Measurements from ENCODE around the gene DBH.
"Not testable (repeated sequence)": the region's sequence is repeated elsewhere in the genome, so short reads cannot be mapped to it uniquely, and the experiment has no call there.

DBH gene

DNA sequence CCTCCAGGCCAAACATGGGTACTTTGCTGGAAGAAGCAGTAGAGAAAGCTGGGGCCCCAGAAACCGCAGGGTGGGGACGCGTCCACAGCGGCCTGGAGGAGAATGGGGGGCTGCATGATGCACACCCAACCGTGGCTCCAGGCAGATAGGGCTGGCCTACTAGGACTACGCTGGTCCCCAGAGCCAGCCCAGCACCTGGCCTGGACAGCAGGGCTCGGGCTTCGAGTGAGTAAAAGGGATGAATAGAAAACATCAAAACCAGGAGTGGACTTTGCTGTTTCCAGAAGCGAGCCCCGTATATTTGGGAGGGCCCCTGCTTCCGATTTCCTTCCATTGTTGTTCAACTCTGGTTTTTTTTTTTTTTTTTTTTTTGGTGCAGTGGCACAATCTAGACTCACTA is 30.7 kb downstream of the DBH start:
- DNase-seq (ENCODE audit: low read depth): no peak

- DNase-seq (ENCODE audit: low read depth): no peak
These were observed 31.7 kb downstream of the DBH start for GRCh38 chr9:133667759-133668450.

DNA sequence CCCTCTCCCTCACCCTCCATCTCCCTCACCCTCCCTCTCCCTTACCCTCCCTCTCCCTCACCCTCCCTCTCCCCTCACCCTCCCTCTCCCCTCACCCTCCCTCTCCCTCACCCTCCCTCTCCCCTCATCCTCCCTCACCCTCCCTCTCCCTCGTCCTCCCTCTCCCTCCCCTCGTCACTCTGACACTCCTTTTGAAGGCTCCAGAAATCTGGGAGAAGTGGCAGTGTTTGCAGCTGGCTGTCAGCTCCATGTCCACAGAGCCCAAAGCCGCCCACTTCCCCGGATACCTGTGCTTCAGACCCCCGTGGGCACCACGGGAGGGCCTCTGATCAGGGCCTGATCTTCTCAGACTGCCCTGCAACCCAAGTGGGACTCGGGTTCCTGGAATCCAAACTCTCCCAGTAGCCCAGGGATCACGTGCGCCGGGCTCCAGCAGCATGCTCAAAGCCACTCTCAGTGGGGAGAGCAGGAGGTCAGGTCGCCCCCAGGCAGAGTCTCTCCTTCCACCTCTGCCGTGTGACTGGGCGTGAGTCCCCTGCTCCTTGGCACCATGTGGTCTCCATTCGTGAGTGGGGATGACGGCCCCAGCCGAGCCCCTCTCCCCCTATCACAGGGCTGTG is 33.1 kb downstream of the DBH start:
- no peak for DNase-seq (ENCODE audit: low read depth)

GRCh38 chr9:133670466-133670865 is 34.3 kb downstream of the DBH start:
- DNase-seq (ENCODE audit: low read depth): no peak

DNA sequence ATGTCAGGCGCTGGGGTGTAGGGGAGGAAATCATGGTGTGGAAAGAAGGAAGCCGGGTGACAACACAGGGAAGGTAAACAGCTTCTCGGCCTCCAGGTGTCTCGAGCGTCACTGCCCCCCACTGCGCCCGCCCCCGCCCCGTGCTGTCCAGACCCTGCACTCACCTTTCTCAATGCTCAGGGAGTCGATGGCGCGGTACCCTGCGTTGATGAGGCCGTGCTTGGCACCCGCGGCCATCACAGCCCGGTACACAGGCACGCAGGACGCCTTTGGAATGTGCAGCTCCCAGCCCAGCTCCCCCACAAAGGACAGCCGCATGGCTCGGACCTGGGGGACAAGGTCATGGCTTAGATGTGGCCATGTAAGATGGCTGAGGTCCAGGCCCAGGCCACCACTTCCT is 35.2 kb downstream of the DBH start:
- DNase-seq (ENCODE audit: low read depth): no peak

DNA sequence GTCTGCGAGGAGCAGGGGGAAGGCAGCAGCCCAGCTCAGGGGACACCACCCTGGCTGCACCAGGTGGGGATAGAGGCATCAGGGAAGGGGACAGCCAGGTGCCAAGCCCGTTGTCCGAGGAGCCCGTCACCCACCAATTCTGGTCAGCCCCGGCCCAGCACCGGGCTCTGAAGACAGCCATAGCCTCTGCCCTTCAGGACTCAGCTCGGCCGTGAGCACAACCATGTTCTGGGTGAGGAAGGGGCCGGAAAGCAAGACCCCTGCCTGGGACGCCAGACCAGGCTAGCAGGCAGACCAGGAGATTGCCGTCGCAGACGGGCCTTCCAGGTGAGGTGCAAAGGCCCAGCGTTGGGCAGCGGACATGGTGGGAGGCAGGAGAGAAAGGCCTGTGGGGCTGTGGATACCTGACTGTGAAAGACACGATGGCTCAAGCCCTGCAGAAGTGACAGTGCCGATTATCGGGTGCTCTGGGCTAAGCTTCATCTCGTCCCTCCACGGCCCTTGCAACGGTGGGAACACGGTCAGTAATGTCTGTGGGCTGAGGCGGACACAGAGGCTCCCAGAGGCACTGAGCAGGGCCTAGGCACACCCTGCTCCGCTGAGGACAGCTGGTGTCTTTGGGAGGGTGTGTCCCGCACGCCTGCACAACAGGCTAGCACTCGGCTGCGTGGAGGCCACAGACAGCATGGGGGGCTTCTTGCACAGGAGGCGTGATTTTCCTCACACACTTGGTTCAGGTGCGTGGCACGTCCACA is 36.5 kb downstream of the DBH start:
- no peak for DNase-seq (ENCODE audit: low read depth)

GRCh38 chr9:133673258-133673655 is 37.1 kb downstream of the DBH start:
- DNase-seq (ENCODE audit: low read depth): no peak

GRCh38 chr9:133674091-133674490 is 37.9 kb downstream of the DBH start:
- DNase-seq (ENCODE audit: low read depth): no peak

DNA sequence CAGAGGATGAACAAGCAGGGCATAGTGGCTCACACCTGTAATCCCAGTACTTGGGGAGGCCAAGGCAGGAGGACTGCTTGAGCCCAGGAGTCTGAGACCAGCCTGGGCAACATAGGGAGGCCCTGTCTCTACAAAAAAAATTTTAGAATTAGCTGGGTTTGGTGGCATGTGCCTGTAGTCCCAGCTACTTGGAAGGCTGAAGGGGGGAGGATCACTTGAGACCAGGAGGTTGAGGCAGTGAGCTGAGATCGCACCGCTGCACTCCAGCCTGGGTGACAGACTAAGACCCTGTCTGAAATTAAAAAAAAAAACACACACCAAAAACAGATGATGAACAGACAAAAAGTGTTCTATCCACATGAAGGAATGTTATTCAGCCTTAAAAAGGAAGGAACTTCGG is 39.6 kb downstream of the DBH start:
- not testable (repeated sequence) for DNase-seq (ENCODE audit: low read depth)

- DNase-seq (ENCODE audit: low read depth): no peak
These were observed 40.3 kb downstream of the DBH start for GRCh38 chr9:133676450-133676849.

- no peak for DNase-seq (ENCODE audit: low read depth)
These were observed 41.2 kb downstream of the DBH start for GRCh38 chr9:133677126-133678010.

DNA sequence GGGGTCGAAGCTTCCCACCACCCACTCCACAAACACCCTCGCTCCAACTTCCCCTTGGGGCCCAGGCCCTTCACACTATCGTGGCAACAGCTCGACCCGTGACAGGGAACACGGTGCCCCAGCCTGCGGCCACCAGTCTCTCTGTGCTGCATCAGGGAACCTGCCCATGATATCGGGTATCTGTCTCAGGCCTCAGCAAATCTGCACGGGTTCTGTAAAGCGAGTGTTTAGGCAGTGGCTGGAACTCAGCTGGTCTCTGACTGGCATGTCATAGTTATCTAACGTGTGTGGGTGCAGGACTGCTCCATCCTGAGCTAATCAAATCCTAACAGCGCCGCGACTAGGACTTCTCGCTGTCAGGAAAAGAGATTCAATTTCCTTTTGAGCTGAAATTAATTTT is 42.9 kb downstream of the DBH start:
- DNase-seq (ENCODE audit: low read depth): no peak

DNA sequence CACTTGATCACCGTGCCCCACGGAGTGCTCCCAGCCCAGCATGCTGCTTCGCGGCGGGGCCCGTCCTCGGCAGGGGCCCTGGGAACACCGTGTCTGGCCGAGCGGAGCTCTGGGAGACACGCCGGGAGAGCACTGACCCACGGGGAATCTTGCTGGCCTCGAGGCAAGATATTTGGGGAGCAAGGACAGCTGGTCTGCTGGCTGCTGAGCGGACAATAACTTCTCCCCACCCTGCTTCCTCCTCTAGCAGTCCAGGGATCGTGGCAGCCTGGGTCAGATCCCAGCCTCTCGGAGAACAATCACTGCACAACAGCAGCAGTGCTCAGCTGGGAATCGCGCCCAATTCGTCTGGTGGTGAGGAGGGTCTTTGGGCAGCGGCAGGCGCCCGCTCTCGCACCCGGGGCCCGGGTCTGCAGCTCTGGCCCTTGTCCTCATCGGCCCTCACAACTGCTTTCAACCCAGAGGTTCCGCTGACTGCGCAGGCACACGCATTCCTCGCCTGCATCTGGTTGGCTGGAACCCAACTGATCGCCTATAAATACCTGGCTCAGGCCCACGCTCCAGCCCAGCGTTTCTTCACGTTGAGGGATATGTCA is 43.4 kb downstream of the DBH start:
- no peak for DNase-seq (ENCODE audit: low read depth)

- DNase-seq (ENCODE audit: low read depth): no peak
These were observed 44.2 kb downstream of the DBH start for GRCh38 chr9:133680250-133680975.

DNA sequence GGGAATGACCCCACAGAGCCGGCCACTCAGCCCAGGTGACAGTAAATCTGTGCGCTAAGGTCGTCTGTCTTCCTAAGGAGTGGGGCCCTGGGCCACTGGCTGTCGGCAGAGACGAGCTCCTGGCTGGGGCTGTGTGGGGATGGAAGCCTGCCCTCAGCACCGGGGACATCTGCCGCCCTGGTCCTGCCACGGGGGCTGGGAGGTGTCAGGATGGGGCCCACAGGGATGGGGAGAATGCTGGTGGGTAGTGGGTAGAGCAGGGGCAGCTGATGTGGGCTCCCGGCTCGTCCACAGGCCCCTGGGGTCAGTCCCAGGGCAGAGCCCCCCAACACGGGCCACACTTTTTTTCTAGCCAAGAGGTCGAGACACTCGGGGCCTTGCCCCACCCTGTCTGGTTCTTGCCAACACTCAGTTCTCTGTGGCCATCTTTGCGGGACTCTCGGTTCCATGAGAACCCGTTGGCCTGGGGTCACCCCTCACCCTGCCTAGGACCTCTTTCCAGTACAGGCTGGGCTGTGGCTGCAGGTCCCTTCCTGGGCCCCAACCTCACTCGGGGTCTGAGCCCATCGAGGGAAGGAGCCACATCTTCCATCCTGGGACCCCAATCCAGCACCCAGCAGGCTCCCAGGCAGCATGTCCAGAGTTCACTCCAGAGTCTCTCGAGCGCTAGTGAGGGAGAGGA is 45.0 kb downstream of the DBH start:
- DNase-seq (ENCODE audit: low read depth): no peak

DNA sequence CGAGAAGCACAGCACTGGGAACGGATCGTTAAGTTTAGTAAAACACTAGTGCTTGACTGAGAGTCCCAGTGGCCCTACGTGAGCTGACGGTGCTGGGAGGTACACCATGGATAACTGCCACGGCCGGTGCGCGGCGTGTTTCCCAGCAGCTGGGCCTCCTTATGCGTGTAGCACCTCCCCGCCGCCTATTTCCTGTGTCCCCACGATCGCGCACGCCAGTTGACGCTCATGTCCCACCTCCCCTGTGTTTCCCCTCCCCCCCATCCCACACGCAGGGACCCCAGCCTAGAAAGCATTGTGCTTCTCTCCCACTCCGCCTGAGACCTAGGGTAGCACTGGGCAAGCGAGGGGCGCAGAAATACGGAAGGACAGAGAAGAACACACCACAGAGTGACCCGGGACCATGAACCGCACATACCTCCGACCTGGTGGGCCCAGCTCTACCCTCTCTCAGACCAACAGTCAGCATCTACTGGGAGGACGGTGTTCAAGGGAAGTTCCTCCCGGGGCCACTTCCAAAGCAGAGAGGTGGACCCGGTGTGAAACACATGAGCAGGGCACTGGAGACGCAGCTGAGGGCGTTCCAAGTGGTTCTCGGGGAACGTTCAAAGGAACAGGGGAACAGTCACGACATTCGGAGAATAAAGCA is 45.6 kb downstream of the DBH start:
- DNase-seq (ENCODE audit: low read depth): no peak

- no peak for DNase-seq (ENCODE audit: low read depth)
These were observed 46.8 kb downstream of the DBH start for GRCh38 chr9:133682818-133683585.

GRCh38 chr9:133683586-133684120 is 47.5 kb downstream of the DBH start:
- no peak for DNase-seq (ENCODE audit: low read depth)
